Measurements from ENCODE around the gene ZFAND2B.

DNA sequence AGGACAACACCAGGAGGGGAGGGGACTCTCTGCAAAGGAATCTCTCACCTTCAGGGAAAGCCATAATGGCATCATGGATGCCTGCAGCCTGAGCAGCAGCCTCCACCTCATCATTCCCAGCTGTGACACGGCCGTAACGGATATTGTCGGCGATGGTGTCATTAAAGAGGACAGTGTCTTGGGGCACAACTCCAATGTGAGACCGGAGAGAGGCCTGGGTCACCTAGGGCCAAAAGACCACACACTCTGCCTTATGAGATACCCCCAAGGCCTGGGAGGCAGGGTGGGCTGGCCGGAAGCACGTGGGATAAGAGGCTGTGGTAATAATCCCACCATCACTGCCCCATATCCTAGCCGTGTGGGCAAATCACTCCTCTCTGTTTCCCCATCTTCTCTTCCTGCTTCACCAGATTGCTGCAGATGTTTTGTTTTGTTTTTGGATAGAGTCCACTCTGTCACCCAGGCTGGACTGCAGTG lies 4.3 kb downstream of the ZFAND2B start:
- TF ChIP-seq, protein P1, sequence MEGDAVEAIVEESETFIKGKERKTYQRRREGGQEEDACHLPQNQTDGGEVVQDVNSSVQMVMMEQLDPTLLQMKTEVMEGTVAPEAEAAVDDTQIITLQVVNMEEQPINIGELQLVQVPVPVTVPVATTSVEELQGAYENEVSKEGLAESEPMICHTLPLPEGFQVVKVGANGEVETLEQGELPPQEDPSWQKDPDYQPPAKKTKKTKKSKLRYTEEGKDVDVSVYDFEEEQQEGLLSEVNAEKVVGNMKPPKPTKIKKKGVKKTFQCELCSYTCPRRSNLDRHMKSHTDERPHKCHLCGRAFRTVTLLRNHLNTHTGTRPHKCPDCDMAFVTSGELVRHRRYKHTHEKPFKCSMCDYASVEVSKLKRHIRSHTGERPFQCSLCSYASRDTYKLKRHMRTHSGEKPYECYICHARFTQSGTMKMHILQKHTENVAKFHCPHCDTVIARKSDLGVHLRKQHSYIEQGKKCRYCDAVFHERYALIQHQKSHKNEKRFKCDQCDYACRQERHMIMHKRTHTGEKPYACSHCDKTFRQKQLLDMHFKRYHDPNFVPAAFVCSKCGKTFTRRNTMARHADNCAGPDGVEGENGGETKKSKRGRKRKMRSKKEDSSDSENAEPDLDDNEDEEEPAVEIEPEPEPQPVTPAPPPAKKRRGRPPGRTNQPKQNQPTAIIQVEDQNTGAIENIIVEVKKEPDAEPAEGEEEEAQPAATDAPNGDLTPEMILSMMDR (IDR thresholded peaks at IDR 0.05), result no peak
- no peak for TF ChIP-seq POLR2A (IDR thresholded peaks at IDR 0.05)
